Muscle of leg (tissue), 11 donors: ENCODE results near the gene PRKAR1B. TPM values are rescaled to one million over a fixed set of nuclear protein-coding genes. Genes with fewer than 3 reads are reported as not detected.

Source experiments
- DNase-seq: peaks from one replicate; pipeline ENCODE4 v3.0.0; 2013
- H3K27ac ChIP-seq: one replicate; pipeline ENCODE4 v1.5.1; 2013; ENCODE audit warnings: mild to moderate bottlenecking, low read length, control low read depth
- H3K27me3 ChIP-seq: one replicate; pipeline ENCODE4 v1.6.1; 2013; ENCODE audit warnings: low read length; ENCODE audit not compliant: control insufficient read depth, insufficient read depth
- H3K36me3 ChIP-seq: one replicate; pipeline ENCODE4 v1.6.1; 2013; ENCODE audit warnings: low read length; ENCODE audit not compliant: control insufficient read depth, insufficient read depth
- H3K4me1 ChIP-seq: one replicate; pipeline ENCODE4 v1.6.1; 2013; ENCODE audit warnings: low read length; ENCODE audit not compliant: control insufficient read depth, insufficient read depth
- H3K4me3 ChIP-seq: one replicate; pipeline ENCODE4 v1.5.1; 2013; ENCODE audit warnings: low read length, control low read depth
- H3K9me3 ChIP-seq: replicated peaks from 2 replicates; pipeline ENCODE4 v1.6.1; 2013; ENCODE audit warnings: low read depth, low read length; ENCODE audit not compliant: control insufficient read depth
- WGBS: methylation state at CpG from one replicate; pipeline ENCODE4 v1.1.5; 2013; ENCODE audit warnings: missing lambda C conversion rate; ENCODE audit not compliant: insufficient coverage; 5-methylcytosine and 5-hydroxymethylcytosine counted together
- polyA plus RNA-seq, 8 donors: library from polyadenylated mRNA; unstranded; fragments of 120-200 nt; gene quantifications; one replicate each; pipeline versions ENCODE4 v1.2.1 to v1.2.3, GENCODE V29; 2013; ENCODE audit warnings: inconsistent platforms in 1 of 8, low replicate concordance in 1 of 8; ENCODE audit not compliant: insufficient read length in 8 of 8, insufficient read depth in 1 of 8
- total RNA-seq: library from RNA; stranded (reverse); fragments of 120-200 nt; gene quantifications from one replicate; pipeline ENCODE4 v1.2.4, GENCODE V29; 2013

Gene PRKAR1B
- total and polyA plus RNA-seq, 9 donors: 23.1 to 45.4 (median 35.0) TPM

DNA sequence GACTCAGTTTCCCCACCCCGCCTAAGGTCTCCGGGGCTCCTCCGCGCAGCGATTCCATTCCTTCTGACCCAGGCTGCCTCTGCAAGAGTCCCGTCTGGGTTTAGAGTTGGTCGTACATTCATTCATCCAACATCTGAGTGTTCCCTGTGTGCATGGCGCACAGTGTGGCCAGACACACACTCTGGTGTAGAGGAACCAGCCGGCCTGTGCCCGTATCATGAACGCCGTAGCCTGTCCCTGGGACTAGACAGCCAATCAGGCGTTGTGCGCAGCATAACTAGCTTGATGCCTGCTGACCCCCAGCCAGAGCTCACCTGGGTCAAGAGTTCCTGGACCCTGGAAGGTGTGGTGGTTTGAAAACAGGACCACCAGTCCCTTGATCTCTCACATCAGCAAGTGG is 186.5 kb downstream of the PRKAR1B start:
- H3K36me3 ChIP-seq: no peaks in the 10 kb centered on the region
- H3K4me3 ChIP-seq: no peak overlapping the region
- peaks cover 39% of the 10 kb centered on the region for H3K4me1 ChIP-seq
- H3K9me3 ChIP-seq: no peaks in the 10 kb centered on the region
- H3K27ac ChIP-seq: no peak overlapping the region
- 97% methylated on average over 7 of the region's 14 CpGs for WGBS
- no peak for DNase-seq
- peaks cover 5% of the 10 kb centered on the region for H3K27me3 ChIP-seq

DNA sequence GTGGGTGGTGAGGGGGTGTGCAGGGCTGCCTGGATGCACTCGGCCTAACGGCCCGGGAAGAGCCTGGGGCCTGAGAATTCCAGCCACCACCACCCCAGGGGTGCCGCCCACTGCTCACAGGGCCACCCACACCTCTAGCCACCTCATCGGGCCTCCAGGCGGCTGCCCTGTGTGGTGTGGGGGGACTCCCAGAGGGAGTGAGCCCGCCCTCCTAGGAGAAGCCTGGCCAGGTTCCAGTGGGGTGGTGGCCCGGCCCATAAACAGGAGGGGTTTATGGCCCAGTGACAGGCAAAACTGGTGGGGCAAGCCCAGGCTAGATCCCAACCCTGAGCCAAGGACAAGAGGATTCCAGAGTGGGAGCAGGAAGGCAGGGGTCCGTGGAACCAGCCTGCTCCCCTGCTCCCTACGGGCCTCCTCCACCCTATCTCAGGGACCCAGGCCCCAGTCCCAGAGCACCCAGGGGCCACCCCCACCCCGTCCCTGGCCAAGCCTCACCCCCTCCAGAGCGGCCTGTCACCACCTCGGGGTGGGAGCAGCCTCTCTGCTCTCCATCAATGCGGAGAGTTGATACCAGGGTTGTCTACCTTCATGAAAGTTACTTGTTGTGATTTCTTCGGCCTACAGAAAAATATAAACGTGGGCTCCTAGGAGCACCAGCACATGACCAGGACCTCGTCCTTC is 187.2 kb downstream of the PRKAR1B start:
- Histone ChIP-seq H3K27ac (no peak overlapping the region), H3K4me3 (no peak overlapping the region), H3K9me3 (no peaks in the 10 kb centered on the region), H3K27me3 (peaks cover 5% of the 10 kb centered on the region), H3K36me3 (no peaks in the 10 kb centered on the region), H3K4me1 (peaks cover 39% of the 10 kb centered on the region)
- 66% methylated on average over 8 of the region's 17 CpGs for WGBS
- DNase-seq: no peak

DNA sequence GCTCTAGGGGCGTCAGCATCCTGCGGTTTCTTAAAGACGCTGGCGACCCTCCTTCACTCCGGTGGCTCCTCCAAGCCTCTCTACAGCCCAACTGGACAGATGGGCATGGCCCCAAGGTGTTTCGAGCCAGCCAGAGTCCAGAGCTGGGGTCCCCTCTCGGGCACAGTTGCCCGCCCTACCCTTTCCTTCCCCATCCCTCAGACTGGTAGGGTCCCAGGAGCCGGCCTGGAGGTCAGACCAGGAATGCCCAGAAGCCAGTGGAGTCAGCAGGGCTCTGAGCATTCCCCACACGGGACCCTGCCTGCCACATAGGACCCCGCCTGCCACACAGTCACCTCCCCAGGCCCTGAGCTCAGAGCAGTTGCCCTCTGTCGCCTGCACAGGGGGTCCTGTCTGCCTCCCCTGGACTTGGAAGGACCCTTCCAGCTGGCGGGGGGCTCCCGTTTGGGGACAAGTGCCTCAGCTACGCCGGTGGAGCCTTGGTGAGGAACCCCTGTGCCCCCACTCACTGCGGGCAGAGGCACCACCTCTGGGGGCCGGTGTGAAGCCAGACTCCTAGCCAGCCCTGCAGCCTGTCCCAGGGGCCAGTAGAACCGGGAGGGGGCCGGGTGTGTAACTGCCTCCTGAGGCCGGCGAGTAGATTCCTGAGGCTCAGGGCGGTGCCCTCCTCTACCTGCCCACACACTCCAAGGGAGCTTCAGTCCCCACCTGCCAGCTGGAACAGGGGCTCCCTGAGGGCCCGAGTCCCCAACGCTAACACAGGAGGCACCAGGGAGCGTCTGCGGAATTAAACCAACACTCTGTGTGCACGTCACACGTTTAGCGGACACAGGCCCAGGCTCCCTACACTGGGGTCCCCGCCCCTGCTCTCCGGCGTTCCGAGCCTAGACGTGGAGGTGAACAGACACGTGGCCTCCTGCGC is 188.1 kb downstream of the PRKAR1B start:
- 65% methylated on average over 24 of the region's 37 CpGs for WGBS
- Histone ChIP-seq H3K4me3 (no peak overlapping the region), H3K9me3 (no peaks in the 10 kb centered on the region), H3K27ac (no peak overlapping the region), H3K36me3 (no peaks in the 10 kb centered on the region), H3K4me1 (peaks cover 39% of the 10 kb centered on the region), H3K27me3 (peaks cover 4% of the 10 kb centered on the region)
- DNase-seq: no peak

- H3K9me3 ChIP-seq: no peaks in the 10 kb centered on the region
- peaks cover 3% of the 10 kb centered on the region for H3K27me3 ChIP-seq
- H3K4me3 ChIP-seq: no peak overlapping the region
- WGBS: 49% methylated on average over 10 of the region's 21 CpGs
- no peaks in the 10 kb centered on the region for H3K36me3 ChIP-seq
- DNase-seq: peak; percentile 62
- H3K27ac ChIP-seq: no peak overlapping the region
- H3K4me1 ChIP-seq: peaks cover 34% of the 10 kb centered on the region
Observed at GRCh38 chr7:537911-538634, 189.0 kb downstream of the PRKAR1B start.

- H3K4me1 ChIP-seq: peaks cover 22% of the 10 kb centered on the region
- WGBS: 78% methylated on average over 11 of the region's 12 CpGs
- H3K4me3 ChIP-seq: no peak overlapping the region
- no peaks in the 10 kb centered on the region for H3K27me3 ChIP-seq
- H3K36me3 ChIP-seq: no peaks in the 10 kb centered on the region
- H3K27ac ChIP-seq: no peak overlapping the region
- no peaks in the 10 kb centered on the region for H3K9me3 ChIP-seq
- no peak for DNase-seq
Observed at GRCh38 chr7:536231-536630, 190.8 kb downstream of the PRKAR1B start.

- peaks cover 9% of the 10 kb centered on the region for H3K27me3 ChIP-seq
- H3K4me1 ChIP-seq: peaks cover 22% of the 10 kb centered on the region
- WGBS: 86% methylated on average over 6 of the region's 10 CpGs
- H3K4me3 ChIP-seq: no peak overlapping the region
- H3K27ac ChIP-seq: no peak overlapping the region
- no peak for DNase-seq
- no peaks in the 10 kb centered on the region for H3K36me3 ChIP-seq
- H3K9me3 ChIP-seq: no peaks in the 10 kb centered on the region
Observed at GRCh38 chr7:534959-535358, 192.1 kb downstream of the PRKAR1B start.

- no peaks in the 10 kb centered on the region for H3K36me3 ChIP-seq
- DNase-seq: no peak
- H3K27ac ChIP-seq: no peak overlapping the region
- H3K27me3 ChIP-seq: peaks cover 9% of the 10 kb centered on the region
- no peaks in the 10 kb centered on the region for H3K9me3 ChIP-seq
- H3K4me1 ChIP-seq: peaks cover 15% of the 10 kb centered on the region
- no peak overlapping the region for H3K4me3 ChIP-seq
- WGBS: 88% methylated on average over 6 of the region's 8 CpGs
Observed at GRCh38 chr7:534075-534474, 193.0 kb downstream of the PRKAR1B start.

DNA sequence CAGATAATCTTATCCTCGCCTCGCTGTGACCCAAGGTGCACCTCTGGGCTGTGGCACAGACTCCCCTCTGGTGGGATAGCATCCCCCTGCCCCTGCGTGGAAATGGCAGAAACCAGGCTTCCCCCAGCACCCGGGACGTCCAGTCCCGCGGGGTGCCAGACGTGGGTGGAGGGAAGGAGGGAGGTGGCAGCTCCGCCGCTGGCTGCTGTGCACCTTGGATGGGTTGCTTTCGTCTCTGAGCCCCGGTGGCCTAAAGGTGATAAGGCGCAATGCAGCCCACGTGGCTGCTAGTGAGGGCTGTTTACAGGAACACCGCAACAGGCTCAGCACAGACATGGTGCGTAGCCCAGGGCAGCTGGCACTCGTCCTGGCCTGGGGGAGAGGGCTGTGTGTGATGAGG is 193.8 kb downstream of the PRKAR1B start:
- WGBS: 71% methylated on average over 12 of the region's 17 CpGs
- no peak overlapping the region for H3K27ac ChIP-seq
- H3K4me3 ChIP-seq: no peak overlapping the region
- peaks cover 7% of the 10 kb centered on the region for H3K4me1 ChIP-seq
- peaks cover 9% of the 10 kb centered on the region for H3K27me3 ChIP-seq
- no peaks in the 10 kb centered on the region for H3K9me3 ChIP-seq
- H3K36me3 ChIP-seq: no peaks in the 10 kb centered on the region
- DNase-seq: no peak

DNA sequence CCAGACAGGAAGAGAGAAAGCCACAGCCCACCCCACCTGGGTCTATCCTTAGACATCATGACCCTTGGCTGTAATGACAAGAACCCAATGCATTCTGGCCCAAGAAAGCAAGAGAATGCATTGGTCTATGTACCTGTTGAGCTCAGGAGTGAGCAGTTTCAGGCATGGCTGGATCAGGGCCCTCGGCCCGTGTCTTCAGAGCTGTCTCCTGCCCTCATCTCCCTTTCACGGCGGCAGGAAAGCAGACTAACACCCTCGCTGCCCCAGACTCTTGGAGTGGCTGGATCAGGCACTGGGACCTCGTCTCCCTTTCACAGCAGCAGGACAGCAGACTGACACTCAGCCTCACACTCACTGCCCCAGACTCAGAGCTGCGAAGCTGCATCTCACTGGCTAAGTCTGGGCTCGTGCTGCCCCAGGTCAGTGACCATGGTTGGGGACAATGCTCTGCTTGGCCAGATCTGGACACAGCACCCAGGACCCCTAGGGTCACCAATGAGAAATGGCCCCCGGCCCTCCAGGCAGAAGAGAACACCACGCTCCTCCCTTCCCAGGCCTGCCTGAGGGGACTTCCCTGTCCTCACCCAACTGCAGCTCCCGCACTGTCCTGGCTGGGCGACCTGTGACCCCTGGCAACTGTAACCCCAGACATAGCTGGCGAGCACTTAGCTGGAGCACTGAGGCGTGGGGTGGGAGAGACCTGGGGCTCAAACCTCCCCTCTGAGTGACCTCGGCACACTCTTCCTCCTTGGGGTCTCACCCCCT is 194.5 kb downstream of the PRKAR1B start:
- Histone ChIP-seq H3K4me3 (no peak overlapping the region), H3K27ac (no peak overlapping the region), H3K36me3 (no peaks in the 10 kb centered on the region), H3K9me3 (no peaks in the 10 kb centered on the region), H3K4me1 (peaks cover 2% of the 10 kb centered on the region), H3K27me3 (peaks cover 9% of the 10 kb centered on the region)
- no peak for DNase-seq
- 67% methylated on average over 15 of the region's 15 CpGs for WGBS
